KG1 (cell line): ENCODE measurements around the gene ENPP6.
"Not testable (repeated sequence)": the region's sequence is repeated elsewhere in the genome, so short reads cannot be mapped to it uniquely, and the experiment has no call there.

Source experiments
- DNase-seq: peaks from one replicate; lab custom pipeline; 2025; lab: John Stamatoyannopoulos, UW

ENPP6 gene

GRCh38 chr4:184235526-184235925, 17.9 kb upstream of the ENPP6 start:
- DNase-seq, result no peak

- no peak for DNase-seq
Observed at GRCh38 chr4:184234155-184234554, 16.5 kb upstream of the ENPP6 start.

GRCh38 chr4:184232975-184233374, 15.3 kb upstream of the ENPP6 start:
- no peak for DNase-seq

GRCh38 chr4:184232202-184232601, 14.5 kb upstream of the ENPP6 start:
- no peak for DNase-seq

GRCh38 chr4:184231573-184231972, 13.9 kb upstream of the ENPP6 start:
- DNase-seq, result no peak

- no peak for DNase-seq
Observed at GRCh38 chr4:184228056-184228705, 10.5 kb upstream of the ENPP6 start.

GRCh38 chr4:184216515-184216914, 1.2 kb downstream of the ENPP6 start:
- no peak for DNase-seq

GRCh38 chr4:184215709-184216328, 1.9 kb downstream of the ENPP6 start:
- no peak for DNase-seq

- no peak for DNase-seq
Observed at GRCh38 chr4:184214931-184215330, 2.7 kb downstream of the ENPP6 start.

- DNase-seq, result not testable (repeated sequence)
Observed at GRCh38 chr4:184207734-184208607, 9.7 kb downstream of the ENPP6 start.

- DNase-seq, result no peak
Observed at GRCh38 chr4:184205243-184205642, 12.4 kb downstream of the ENPP6 start.

GRCh38 chr4:184203300-184203699, 14.4 kb downstream of the ENPP6 start:
- DNase-seq, result no peak

- no peak for DNase-seq
Observed at GRCh38 chr4:184201179-184201578, 16.5 kb downstream of the ENPP6 start.

GRCh38 chr4:184200296-184200695, 17.4 kb downstream of the ENPP6 start:
- no peak for DNase-seq

- no peak for DNase-seq
Observed at GRCh38 chr4:184199780-184200179, 17.9 kb downstream of the ENPP6 start.

- no peak for DNase-seq
Observed at GRCh38 chr4:184198190-184198589, 19.5 kb downstream of the ENPP6 start.

GRCh38 chr4:184197536-184198082, 20.1 kb downstream of the ENPP6 start:
- no peak for DNase-seq

GRCh38 chr4:184196730-184197385, 20.8 kb downstream of the ENPP6 start:
- DNase-seq, result no peak

- DNase-seq, result no peak
Observed at GRCh38 chr4:184193556-184194525, 23.8 kb downstream of the ENPP6 start.

- no peak for DNase-seq
Observed at GRCh38 chr4:184192933-184193332, 24.7 kb downstream of the ENPP6 start.

- no peak for DNase-seq
Observed at GRCh38 chr4:184191267-184191666, 26.4 kb downstream of the ENPP6 start.
